HG02678 (cell line): ENCODE data around the gene GALNT10.

Experiments
- ATAC-seq: cut with Tn5 transposase; IDR thresholded peaks from one replicate; pipeline ENCODE4 v1.9.1; 2021; ENCODE audit warnings: mild to moderate bottlenecking, moderate library complexity; ENCODE audit not compliant: unreplicated experiment

The GALNT10 gene

GRCh38 chr5:154372661-154373060 lies 182.1 kb downstream of the GALNT10 start:
- ATAC-seq = no peak

GRCh38 chr5:154373326-154373725 lies 182.8 kb downstream of the GALNT10 start:
- no peak for ATAC-seq

DNA sequence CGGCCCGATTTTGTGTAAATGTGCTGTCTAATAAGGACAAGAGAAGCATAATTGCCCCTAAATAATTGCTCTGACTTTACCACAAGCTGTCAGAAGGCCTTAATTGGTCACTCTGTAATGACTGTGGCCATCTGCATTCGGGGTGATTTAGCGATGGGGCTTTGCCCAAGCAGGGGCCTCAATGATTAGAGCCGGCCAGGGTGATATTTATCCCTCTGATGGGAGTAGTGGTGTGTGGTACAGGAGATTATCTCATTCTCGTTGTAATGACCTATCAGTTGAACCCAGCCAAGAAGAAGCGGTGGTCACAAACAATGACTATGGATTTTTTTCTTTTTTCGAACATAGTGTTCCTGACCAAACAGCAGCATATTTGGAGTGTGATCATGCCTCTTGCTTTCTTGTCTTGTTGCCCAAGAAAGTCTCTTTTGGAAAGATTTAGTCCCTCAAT lies 183.2 kb downstream of the GALNT10 start:
- no peak for ATAC-seq

- no peak for ATAC-seq
These were observed 183.7 kb downstream of the GALNT10 start for GRCh38 chr5:154374264-154374663.

DNA sequence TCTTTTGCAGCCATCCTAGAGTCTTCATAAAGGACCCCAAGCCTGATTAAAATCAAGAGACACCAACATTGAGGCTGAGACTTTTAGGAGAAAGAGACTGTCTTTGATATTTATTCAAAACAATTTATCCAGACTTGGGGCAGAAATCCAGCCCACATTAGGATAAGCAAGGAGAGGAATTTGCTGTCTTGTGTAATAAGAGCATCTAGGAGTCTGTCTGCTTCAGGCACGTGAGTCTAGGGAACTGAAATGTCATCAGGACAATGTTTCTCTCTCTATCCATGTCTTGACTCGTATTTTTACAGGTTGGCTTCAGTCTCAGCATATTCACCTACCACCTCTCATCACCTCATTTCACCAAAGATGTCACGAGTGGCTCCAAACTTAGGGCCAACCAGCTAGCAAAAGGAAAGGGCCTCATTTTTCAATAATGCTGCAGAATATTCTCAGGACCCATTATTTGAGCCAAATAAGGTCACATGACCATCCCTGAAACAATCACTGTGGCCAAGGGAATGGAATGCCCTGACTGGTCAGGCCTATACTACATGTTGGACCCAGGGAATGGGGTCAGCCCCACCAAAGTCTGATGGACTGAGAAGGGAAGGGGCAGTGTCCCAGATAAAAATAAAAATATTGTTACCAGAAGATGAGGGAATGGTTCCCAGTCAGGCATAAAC lies 184.9 kb downstream of the GALNT10 start:
- ATAC-seq = no peak

GRCh38 chr5:154376481-154376880 lies 185.9 kb downstream of the GALNT10 start:
- no peak for ATAC-seq

- no peak for ATAC-seq
These were observed 187.4 kb downstream of the GALNT10 start for GRCh38 chr5:154377754-154378533.

DNA sequence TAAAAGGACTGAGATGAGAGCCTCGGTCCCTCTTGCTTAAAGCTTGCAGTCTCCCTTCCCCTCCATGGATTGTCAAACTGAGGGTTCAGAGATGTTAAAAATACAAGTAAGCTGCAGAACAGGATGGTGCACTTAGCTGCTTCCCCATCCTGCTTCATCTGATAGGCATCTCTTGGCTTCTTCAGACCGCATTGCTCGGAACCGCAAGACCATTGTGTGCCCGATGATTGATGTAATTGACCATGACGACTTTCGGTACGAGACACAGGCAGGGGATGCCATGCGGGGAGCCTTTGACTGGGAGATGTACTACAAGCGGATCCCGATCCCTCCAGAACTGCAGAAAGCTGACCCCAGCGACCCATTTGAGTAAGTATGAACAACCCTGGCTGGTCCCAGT lies 189.7 kb downstream of the GALNT10 start:
- no peak for ATAC-seq

DNA sequence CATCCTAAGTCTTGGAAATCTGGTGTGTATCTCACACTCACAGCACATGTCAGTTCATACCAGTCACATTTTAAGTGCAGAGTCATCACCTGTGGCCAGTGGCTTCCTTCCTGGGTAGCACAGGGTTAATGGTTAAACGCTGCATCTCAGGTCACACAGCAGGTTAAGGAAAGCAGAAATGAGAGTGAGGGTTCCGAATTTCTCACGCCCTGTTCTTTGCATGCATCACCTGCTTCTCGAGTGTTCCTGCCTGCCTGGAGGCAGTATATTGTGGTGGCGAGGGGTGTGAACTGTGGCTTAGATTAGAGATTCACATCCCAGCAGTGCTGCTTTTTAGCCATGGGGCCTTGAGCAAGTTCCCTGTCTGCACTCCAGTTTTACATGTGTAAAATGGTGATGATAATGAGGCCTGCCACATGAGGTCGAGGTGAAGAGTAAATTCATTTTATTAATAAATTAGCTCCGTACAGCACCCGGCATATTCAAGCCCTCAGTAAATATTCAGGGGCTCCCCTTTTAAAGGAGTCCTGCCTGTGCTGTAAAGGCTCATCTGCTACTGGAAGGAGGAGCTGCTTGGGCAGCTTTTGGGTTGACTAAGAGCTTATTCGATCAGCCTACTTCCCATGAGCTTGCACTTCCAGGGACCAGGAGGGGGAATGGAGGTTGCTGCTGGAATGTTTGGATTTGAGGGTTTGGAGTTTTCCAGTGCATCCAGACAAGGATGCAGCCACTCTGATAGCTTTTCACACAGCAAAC lies 194.1 kb downstream of the GALNT10 start:
- peak; percentile 99 for ATAC-seq

DNA sequence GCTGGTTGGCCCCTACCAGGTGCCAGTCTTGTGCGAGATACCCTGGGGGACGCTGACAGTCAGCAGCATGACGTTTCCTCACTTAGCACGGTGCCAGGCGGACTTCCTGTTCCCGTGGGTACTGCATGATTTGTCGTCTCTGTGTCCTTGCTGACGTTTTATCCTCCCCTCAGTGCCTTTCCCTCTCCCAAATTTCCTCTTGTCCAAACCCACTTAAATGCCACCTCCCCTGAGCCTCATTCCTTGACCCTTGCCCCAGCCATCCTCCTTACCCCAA lies 194.6 kb downstream of the GALNT10 start:
- ATAC-seq = peak; percentile 26

GRCh38 chr5:154386952-154387629 lies 196.6 kb downstream of the GALNT10 start:
- ATAC-seq = no peak

DNA sequence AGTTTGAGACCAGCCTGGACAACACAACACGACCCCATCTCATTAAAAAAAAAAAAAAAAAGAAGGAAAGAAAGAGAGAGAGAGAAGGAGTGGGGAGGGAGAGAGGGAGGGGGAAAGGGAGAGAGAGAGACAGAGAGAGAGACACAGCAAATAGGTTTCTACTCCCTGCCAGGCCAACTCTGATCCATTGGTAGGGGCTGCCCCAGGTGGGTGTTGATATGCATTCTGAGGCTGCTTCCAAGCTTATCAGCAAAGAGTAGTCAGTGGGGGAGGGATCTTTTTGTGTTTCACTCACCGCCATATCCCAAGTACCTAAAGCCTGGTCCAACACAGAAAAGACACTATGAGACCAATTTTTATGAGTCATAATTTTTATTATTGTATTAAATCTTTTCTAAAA lies 198.3 kb downstream of the GALNT10 start:
- no peak for ATAC-seq

GRCh38 chr5:154390096-154390495 lies 199.6 kb downstream of the GALNT10 start:
- ATAC-seq = no peak

GRCh38 chr5:154390746-154391359 lies 200.3 kb downstream of the GALNT10 start:
- ATAC-seq = no peak

- ATAC-seq = no peak
These were observed 201.3 kb downstream of the GALNT10 start for GRCh38 chr5:154391788-154392187.

DNA sequence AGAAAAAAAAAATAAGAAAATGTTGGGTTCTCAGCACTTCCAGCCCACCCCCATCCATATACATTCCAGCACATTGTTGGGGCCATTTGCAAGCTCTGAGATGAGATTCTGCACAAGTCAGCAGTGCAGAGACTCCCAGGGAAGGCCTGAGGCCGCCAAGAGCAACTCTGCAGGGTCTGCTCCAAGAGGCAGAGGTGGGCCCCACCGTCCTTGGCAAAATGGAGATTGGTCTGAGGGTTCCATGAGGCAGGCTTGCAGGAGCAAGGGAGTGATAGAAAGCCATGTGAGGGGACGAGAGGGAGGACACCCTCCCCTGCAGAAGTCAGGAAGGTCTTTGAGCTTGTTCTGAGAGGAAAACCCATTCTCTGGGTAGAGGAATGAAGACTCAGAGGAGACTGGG lies 203.3 kb downstream of the GALNT10 start:
- no peak for ATAC-seq

DNA sequence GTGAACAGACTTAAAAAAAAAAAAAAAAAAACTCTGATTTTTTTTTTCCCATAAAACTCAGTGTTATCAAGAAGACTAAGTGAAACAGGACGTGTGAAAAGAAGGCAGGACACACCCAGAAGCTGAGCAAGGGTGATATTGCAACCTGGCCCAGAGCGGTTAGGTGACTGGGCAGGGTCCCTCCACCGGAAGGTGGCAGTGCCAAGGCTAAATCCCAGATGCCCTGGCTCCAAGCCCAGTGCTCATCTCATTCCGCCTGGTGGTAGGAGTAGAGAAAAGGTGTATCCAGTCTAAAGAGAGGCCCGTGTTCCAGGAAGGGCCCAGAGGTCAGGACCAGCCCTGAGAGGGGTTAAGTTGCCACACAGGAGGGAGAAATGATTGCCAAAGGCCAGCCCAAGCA lies 203.8 kb downstream of the GALNT10 start:
- no peak for ATAC-seq

- ATAC-seq = peak; percentile 89
These were observed 205.0 kb downstream of the GALNT10 start for GRCh38 chr5:154395407-154396106.

DNA sequence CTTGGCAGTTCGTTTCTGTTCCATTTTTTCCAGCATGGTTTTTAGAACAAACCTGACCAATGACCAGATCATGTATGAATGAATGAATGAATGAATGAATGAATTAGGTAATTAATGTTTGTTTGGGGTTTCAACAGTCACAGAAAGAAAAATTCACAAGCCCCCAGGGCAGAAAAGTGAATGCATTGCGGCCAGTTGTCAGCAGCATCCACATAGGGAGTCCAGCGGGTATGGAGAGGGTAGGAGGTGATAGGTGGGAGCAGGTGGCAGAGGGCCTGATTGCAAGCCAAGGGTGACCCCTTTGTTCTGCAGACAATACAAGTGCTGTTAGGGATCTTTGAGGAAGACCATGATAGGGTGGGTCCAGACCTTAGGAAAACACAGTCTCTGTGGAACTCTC lies 205.6 kb downstream of the GALNT10 start:
- ATAC-seq = no peak

DNA sequence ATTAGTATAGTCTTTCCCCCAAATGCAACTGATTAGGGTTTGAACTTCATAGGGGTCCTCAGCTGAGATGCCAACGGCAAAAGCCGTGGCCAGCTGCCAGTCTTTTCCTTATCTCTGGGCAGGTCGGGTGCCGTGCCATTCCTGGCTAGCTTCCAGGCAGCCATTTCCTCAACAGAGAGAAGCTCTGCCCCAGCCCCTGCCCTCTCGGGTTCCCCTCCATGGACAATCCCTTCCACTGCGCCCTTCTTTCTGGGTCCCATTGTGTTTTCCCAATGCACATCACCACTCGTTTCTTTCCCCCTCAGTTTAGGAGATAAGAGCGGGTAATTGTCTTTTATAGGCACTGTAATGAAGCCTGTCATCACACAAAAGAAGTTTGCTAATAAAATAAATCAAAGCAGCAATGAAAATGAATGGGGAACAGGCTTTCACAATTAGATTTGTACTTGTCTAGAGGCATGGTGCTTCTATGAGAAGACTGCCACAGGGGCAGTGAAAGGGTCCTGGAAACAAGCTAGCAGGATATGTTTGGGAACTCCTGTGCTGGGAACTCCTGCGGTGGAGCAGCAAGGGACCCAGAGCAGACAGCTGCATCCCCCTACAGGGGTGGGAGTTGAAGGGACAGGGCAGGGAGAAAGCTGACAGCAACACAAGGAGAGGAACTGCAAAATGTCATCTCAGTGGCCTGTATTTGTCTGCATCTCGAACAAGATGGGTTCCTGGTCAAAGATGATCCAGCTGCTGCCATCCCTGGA lies 207.3 kb downstream of the GALNT10 start:
- no peak for ATAC-seq
